GM08714 (cell line): ENCODE results near the gene MIPOL1.

Experiments used
- H3K4me3 ChIP-seq: fragments of 200-500 bp; sonication (Bioruptor generic); 2 replicates; pipeline ENCODE4 v1.5.1; 2014; ENCODE audit warnings: mild to moderate bottlenecking, low read length, inconsistent platforms
- ZNF274 ChIP-seq: IDR thresholded peaks from 2 replicates; pipeline ENCODE4 v1.6.1; 2012; ENCODE audit warnings: mild to moderate bottlenecking, low read depth, low read length

MIPOL1 gene

DNA sequence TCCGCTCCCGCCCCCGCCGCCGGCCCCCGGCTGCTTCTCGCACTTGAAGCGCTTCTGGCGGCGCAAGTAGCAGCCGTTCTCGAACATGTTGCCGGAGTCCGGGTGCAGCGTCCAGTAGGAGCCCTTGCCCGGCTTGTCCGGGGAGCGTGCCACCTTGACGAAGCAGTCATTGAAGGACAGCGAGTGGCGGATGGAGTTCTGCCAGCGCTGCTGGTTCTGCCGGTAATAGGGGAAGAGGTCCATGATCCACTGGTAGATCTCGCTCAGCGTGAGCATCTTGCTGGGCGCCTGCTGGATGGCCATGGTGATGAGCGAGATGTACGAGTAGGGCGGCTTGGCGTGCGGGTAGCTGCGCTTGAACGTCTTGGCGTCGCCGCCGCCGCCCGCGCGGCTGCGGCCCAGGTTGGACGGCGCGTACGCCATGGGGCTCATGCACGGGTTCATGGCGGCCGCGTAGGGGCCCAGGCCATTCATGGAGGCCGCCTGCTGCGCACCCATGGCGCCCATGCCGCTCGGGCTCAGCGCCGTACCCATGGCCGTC is 394.3 kb downstream of the MIPOL1 start:
- no peak for TF ChIP-seq ZNF274
- no peak overlapping the region for H3K4me3 ChIP-seq

DNA sequence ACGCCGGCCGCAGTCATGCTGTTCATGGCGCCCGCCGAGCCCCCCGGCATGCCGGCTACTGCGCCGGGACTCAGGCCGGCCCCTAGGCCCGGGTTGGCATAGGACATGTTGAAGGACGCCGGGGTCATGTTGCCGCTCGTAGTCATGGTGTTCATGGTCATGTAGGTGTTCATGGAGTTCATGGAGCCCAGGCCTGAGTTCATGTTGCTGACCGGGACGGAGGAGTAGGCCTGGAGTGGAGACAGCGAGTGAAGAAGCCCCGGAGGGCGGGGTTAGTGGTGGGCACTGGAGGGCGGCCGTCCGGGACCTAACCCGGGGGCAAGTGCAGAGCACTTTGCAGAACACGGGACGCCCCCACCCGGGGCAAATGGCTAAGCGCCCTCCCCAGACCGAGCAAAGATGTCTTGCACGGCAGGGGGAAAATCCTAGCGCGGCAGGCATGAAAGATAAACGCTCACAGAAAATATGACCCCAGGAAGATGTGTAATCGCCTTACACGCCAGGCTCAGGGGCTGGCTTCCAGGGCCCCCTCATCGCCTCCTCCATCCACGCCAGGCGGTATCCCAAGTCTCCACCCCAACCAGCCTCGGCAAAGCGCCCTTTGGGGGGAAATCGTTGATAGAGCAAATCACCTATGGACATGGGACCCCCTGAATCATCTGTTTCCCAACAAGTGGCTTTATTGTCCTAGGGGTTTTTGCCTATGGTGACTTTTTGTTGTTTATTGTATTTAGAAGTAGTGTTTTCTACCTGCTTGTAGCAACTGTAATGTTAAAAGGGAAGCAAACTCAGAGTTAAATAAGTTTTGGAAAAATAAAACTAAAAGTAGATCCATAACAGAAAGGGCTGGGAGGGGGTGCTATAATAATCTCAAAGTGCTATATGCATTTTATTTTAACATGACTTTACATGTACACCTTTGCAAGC is 395.0 kb downstream of the MIPOL1 start:
- TF ChIP-seq ZNF274: no peak
- H3K4me3 ChIP-seq: peak overlapping the region; percentile 48; the same call in 1 of the 2 replicates

DNA sequence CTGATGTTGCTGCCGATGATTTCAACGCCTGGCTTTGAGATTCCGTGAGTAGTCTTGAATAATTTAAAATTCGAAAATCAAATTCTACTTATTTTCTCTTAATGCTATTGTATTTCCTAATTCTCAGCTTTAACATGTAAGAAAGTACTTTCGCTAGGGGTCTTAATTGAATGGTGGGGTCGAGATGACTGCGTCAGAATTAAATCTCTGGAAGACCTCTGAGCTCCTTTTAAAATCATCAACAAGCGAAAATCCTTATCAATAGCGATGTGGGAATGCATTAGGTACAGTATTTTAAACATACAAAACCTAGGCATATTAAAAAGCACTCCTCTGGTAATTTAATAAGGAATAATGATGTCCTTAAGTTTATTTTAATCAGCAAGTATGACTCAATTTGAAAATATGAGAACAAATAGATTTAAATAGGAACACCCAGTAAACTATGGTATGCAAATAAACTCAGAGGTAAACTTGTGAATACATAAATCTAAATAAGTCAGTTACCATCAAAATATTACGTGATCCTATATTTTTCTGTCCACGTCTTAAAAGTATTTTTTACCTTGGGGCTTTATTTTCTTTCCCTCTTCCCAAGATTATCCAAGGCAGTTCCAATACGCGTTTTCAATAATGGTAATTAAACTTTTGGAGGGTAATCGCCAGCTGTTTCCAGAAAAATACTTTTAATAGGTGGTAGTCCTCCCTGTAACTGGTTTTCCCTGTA is 395.9 kb downstream of the MIPOL1 start:
- TF ChIP-seq ZNF274: no peak
- peak overlapping the region; percentile 48; the same call in 1 of the 2 replicates for H3K4me3 ChIP-seq

DNA sequence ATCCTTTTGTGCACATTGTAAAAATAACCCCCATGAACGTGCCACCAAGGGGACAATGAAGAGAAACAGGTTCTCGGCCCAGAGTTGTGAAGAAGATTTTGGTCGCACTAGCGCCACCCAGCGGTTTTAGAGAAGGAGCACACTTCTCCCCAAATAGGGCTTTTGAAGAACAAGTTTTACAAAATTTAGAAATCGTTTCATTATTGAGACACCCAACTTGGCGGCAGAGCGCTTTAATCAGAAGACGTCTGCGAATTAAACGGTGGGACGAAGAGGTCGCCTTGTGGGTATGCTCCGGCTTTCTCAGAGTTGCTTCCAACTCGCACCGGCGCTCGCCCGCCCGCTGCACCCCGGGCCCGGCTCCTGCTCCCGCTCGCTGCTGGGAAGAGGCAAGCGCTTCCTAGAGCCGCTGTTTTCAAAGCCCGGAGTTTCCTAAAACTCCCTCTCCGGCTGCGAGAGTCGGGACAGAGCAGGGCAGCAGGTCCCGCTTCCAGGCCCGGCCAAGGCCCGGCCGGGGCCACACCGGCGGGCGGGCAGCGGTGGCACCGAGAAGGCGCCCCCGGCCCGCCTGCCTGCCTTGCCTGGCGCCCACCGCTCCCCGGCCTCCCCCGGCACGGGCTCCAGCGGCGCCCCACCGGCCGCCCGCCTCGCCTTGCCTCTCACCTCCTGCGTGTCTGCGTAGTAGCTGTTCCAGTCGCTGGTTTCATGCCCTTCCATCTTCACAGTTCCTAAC is 396.7 kb downstream of the MIPOL1 start:
- no peak for TF ChIP-seq ZNF274
- peak overlapping the region; percentile 48 for H3K4me3 ChIP-seq

DNA sequence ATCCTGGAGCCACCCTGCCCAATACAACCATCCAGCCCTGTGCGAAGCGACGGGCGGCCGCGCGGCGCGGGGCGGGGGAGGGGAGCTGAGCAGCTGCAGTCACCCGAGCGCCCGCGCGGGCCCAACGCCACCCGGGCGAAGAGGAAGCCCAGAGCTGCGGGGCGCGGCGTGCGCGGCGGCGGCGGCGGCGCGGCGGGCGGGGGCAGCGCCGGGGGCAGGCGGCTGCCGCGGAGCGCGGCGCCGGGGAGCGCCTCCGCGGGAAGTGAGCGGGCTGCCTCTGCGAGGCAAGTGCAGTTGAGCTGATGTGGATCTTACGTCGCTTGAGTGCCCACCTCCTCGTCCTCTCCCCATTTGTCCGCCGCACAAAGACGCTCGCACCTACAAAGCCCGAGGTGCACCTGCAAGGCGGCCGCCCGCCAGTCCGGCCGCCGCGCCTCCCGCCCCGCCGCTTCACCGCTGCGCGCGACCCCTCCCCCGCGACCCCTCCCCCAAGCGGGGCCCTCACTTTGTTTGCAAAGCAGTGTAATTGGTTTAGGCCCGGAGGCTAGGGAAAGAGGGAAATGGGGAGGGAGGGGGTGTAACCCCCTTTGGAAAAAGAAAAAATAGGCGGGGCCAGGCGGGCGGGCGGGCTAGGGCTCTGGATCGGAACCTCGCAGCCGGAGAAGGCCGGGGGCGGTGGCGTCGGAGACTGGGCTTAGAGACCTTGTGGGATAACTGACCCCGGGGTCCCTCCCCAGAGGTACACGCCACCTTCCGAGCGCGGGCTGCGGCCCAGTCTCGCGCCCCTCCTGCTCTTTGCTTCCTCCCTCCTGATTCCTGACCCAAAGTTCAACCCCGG is 397.5 kb downstream of the MIPOL1 start, which contains the start of the genes FOXA1 and TTC6:
TSS of gene FOXA1 (minus strand) at position 279 of the 838 bp plus-strand sequence. CDS start at position 2, 277 bp downstream.
TSS of gene TTC6 (plus strand) at position 659 of the 838 bp plus-strand sequence. CDS start 26,436 bp downstream, outside the sequence.
- no peak for TF ChIP-seq ZNF274
- peak within 1 kb of the TSS; percentile 48 for H3K4me3 ChIP-seq

DNA sequence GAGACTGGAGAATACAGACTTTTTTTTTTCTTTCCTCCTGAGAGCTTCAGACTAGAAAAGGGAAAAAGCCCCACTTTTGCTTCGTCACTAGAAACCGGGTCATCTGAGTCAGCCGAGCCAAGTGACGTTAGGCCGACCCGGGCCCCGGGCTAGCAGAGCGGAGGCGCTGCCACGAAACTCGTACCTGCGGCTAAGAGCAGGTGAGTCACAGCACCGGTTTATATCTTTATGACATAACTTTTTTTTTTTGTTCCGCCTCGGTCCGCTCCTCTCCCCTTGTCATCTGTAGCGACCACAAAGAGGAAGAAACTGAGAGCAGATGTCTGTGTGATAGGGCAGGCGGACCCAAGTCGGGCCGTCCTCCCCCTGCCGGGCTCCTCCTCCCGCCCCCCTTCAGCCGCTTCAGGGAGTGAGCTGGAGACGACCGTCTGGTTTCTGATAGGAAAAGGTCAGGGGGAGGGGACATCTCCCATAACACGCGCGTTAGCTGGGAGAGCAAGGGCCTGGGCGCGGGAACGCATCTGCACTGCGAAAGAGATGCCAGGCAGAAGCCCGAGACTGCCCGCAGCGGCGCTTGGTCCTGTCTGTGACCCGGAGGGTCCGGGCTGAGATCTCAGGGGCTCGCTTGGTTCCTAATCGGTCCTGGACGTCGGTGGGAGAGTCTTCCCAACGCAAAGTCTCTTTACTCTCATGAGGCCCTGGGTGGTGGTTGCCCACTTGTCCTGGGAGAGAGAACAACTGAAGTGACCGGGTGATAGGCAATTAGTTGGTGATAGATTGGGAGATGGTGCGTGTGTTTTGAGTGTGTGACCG is 398.3 kb downstream of the MIPOL1 start:
- peak overlapping the region; percentile 39 for H3K4me3 ChIP-seq

DNA sequence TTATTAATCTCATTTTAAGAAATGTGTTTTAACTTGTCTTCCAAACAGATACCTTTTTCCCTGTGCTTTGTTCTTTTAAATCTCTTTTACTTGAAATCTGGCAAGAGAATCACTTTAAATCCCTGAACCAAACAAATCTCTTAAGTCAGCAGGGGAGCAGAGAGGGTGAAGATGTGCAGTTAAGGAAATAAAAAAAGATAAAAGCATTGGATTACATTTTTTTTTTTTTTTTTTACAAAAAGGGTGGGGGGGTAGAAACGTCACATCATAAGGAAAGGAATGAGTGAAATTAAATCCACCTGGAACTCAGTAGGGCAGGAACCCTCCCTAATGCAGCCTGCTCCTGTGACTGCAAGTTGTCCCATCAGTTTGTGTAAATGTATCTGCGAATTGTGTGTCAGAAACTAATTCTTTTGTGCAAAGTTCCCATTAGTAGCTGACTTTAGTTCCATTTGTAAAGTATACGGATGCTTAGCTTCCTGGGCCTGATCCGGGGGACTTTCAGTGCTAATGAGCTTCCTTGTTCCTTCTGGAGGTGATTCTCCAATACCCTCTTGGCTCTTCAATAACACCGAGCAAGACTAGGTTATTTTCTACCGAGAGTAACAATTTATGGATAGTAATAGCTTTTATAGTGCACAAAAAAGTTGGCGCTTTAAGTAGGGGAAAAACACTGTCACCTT is 399.2 kb downstream of the MIPOL1 start:
- TF ChIP-seq ZNF274: no peak
- no peak overlapping the region for H3K4me3 ChIP-seq

More for the DNA sequence above, 398.3 kb downstream of the MIPOL1 start:
- TF ChIP-seq ZNF274: no peak

DNA sequence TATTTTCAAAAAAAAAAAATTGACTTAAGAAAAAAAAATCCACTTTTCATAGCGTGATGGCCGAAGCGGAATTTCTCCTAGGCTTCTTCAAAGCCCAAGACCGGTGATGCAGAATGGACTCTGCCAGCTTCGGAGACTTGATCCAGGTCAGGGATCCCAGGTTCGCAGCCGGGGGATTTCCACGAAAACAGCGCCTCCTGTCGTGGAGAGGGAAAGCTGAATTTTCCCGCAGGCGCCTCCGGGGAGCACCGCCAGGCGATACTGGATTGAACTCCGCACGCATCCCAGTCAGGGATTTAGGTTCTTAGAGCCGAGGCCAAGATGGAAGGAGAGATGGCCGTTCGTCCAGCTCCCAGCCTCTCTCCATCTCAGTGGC is 399.8 kb downstream of the MIPOL1 start:
- TF ChIP-seq ZNF274: no peak
- H3K4me3 ChIP-seq: no peak overlapping the region

DNA sequence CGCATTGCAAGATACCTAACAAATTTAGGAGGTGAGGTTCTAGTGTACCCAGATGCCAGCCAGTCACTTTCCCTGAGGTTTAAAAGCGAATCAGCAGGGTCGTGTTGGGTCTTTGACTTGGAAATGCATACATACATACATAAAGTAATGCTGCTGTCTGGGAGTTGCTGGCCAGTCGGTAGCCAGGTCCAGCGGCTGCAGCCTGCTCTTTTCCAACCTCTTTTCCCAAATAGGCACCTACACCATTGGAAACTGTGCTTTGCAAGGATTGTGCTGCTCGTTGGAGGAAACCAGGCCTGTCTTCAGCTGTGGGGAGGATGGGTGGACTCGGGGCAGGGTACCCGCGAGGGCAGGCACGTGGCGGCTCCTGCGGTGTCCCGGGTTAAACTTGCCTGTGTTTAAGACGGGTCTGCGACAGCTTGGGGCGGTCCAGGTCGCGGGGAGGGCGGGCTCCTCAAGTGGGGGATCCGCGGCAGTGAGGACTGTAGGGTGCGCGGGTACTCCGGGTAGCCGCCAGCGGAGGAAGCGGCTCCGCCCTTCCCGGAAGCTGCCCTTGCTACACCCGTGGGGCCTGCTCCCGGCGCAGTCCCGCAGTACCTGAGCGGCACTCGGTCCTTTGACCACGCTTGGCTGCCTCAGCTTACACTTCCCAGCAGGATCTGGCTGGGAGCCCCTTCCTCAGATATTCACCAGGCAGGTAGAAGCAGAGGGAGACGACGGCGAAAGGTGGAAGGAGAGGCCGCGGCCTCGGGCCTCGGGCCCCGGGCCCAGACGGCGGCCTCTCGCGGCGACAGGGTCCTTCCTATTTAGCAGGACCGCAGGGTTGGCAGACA is 400.4 kb downstream of the MIPOL1 start:
- H3K4me3 ChIP-seq: no peak overlapping the region
- TF ChIP-seq ZNF274: no peak

DNA sequence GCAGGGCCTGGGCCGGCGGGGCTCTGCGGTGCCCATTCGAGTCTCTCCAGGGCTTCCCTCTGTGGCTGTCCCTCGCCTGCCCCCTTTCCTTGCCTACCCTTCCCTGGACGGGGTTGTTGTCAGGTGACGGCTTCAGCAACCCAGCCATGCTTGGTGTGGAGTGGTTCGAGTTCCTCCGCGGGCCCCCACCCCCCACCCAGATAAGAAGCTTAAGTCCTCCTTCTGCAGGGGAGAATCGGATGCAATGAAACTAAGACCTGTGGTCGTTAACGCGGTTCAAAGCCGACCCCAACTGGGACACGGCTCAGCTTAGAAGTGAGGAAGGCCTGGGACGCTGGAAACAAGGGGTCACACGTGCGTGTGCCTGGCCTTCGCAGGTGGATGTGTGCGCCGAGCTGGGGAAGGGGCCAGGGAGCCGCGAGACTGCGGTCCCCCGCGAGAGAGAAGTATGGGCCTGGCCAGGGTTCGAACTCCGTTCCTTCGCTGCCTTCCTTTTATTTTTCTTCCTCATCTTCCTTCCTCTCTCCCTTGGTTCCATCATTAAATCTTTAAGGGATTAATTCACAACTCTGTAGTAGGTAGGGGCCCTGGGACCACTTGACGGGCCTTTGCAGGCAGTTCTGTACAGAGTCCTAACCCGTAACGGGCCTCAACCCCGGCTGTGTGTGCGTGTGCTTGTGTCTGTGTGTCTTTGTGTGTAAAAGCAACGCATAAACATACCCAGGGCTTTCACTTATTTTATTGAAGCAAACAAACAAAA is 401.2 kb downstream of the MIPOL1 start:
- no peak overlapping the region for H3K4me3 ChIP-seq
- no peak for TF ChIP-seq ZNF274
